Neural progenitor cell (in vitro differentiated cells): ENCODE results near the gene ALKBH2.

Experiments
- EZH2 ChIP-seq: fragments of 200-600 bp; sonication (generic); IDR thresholded peaks from 2 replicates; pipeline ENCODE4 v1.6.1; 2017; ENCODE audit warnings: antibody characterized with exemption, mild to moderate bottlenecking, moderate library complexity
- EZH2phosphoT487 ChIP-seq: fragments of 200-600 bp; sonication (generic); IDR thresholded peaks from 2 replicates; pipeline ENCODE4 v1.6.1; 2017; ENCODE audit warnings: antibody characterized with exemption
- TF ChIP-seq, protein P1 (sequence below): fragments of 200-600 bp; sonication (generic); IDR thresholded peaks from 2 replicates; pipeline ENCODE4 v1.5.1; 2017; ENCODE audit warnings: antibody characterized with exemption, mild to moderate bottlenecking

DNA sequence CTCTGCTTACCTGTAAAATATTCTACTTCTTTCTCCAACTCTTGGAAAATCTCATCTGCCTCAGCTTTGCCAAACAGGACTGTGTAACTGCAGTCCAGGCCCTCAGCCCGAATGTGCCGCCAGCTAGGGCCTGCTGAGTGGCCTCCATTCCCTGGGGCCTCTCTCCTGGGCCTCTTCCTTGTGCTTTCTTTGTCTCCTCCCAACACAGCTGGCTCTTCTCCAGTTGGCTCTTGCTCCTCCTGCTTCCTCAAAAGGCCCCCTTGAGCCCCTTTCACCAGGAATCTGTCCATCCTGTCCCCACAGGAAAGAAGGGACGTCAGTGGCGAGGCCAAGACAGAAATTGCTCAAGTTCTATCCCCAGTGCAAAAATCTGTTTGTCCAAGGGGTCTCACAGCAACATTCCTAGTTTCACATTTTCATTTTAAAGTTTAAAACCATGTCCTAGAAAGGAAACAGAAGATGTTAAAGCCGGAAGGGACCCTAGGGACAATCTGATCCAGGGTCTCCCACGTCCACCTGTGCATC is 713 bp downstream of the ALKBH2 start:
- TF ChIP-seq, protein P1, sequence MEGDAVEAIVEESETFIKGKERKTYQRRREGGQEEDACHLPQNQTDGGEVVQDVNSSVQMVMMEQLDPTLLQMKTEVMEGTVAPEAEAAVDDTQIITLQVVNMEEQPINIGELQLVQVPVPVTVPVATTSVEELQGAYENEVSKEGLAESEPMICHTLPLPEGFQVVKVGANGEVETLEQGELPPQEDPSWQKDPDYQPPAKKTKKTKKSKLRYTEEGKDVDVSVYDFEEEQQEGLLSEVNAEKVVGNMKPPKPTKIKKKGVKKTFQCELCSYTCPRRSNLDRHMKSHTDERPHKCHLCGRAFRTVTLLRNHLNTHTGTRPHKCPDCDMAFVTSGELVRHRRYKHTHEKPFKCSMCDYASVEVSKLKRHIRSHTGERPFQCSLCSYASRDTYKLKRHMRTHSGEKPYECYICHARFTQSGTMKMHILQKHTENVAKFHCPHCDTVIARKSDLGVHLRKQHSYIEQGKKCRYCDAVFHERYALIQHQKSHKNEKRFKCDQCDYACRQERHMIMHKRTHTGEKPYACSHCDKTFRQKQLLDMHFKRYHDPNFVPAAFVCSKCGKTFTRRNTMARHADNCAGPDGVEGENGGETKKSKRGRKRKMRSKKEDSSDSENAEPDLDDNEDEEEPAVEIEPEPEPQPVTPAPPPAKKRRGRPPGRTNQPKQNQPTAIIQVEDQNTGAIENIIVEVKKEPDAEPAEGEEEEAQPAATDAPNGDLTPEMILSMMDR = no peak
- TF ChIP-seq EZH2phosphoT487 (no peak), EZH2 (no peak)
